Parathyroid adenoma (tissue), 2 donors: ENCODE measurements around the gene KCND3.

Source experiments
- H2AFZ ChIP-seq: fragments of 300-600 bp; sonication (generic); one replicate; pipeline ENCODE4 v1.7.0; 2017; ENCODE audit warnings: antibody characterized with exemption, mild to moderate bottlenecking
- H3K27ac ChIP-seq: fragments of 300-600 bp; sonication (generic); one replicate; pipeline ENCODE4 v1.7.0; 2017
- H3K27me3 ChIP-seq: fragments of 300-600 bp; sonication (generic); one replicate; pipeline ENCODE4 v1.7.0; 2017; ENCODE audit warnings: low read length; ENCODE audit not compliant: control insufficient read depth, insufficient read depth
- H3K36me3 ChIP-seq: fragments of 300-600 bp; sonication (generic); one replicate; pipeline ENCODE4 v1.7.0; 2017; ENCODE audit warnings: low read length; ENCODE audit not compliant: control insufficient read depth, insufficient read depth
- H3K4me1 ChIP-seq: fragments of 300-600 bp; sonication (generic); one replicate; pipeline ENCODE4 v1.7.0; 2017; ENCODE audit warnings: control low read depth
- H3K4me2 ChIP-seq: fragments of 300-600 bp; sonication (generic); one replicate; pipeline ENCODE4 v1.7.0; 2017; ENCODE audit warnings: low read length
- H3K4me3 ChIP-seq: fragments of 300-600 bp; sonication (generic); one replicate; pipeline ENCODE4 v1.7.0; 2017; ENCODE audit warnings: low read depth, low read length
- H3K79me2 ChIP-seq: fragments of 300-600 bp; sonication (generic); one replicate; pipeline ENCODE4 v1.7.0; 2017; ENCODE audit warnings: control low read depth
- H3K9ac ChIP-seq: fragments of 300-600 bp; sonication (generic); one replicate; pipeline ENCODE4 v1.7.0; 2017; ENCODE audit warnings: mild to moderate bottlenecking
- H3K9me3 ChIP-seq: fragments of 300-600 bp; sonication (generic); one replicate; pipeline ENCODE4 v1.7.0; 2017; ENCODE audit warnings: low read length; ENCODE audit not compliant: control insufficient read depth
- TF ChIP-seq, protein P1 (sequence below): fragments of 300-600 bp; sonication (generic); IDR thresholded peaks from one replicate; pipeline ENCODE4 v1.7.0; 2017; ENCODE audit warnings: antibody characterized with exemption, mild to moderate bottlenecking
- donor health status: primary hyperparathyroidism.

The KCND3 gene

DNA sequence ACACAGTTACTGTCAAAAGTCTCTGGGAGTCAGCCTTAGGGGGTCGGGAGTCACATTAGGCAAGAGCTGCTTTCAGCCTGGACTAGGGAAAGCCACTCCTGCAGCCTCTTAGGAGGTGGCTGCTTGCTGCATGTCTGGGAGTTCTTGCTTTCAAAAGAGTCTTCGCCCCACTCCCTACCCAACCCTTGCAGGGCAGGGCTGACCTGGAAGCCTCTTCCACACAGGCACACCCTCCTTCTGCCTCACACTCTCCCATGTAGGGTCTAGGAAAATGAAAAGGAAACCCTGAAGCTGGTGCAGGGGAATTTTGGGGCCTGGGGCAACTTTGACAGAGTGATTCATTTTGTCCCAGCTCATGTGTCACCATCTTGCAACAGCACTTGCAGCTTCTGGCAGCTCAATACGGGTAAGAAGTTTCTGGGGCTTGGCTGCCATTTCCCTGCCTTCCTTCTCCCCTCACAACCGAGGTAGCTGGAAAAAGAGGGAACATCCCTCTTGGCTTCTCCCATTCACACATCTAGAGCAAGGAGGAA lies 37.3 kb downstream of the KCND3 start:
- no peaks in the 10 kb centered on the region for H3K36me3 ChIP-seq
- H3K4me1 ChIP-seq: peaks cover 4% of the 10 kb centered on the region
- H3K79me2 ChIP-seq: no peaks in the 10 kb centered on the region
- no peaks in the 10 kb centered on the region for H3K27me3 ChIP-seq
- no peak overlapping the region for H2AFZ ChIP-seq
- TF ChIP-seq, protein P1, sequence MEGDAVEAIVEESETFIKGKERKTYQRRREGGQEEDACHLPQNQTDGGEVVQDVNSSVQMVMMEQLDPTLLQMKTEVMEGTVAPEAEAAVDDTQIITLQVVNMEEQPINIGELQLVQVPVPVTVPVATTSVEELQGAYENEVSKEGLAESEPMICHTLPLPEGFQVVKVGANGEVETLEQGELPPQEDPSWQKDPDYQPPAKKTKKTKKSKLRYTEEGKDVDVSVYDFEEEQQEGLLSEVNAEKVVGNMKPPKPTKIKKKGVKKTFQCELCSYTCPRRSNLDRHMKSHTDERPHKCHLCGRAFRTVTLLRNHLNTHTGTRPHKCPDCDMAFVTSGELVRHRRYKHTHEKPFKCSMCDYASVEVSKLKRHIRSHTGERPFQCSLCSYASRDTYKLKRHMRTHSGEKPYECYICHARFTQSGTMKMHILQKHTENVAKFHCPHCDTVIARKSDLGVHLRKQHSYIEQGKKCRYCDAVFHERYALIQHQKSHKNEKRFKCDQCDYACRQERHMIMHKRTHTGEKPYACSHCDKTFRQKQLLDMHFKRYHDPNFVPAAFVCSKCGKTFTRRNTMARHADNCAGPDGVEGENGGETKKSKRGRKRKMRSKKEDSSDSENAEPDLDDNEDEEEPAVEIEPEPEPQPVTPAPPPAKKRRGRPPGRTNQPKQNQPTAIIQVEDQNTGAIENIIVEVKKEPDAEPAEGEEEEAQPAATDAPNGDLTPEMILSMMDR: no peak
- no peak overlapping the region for H3K9ac ChIP-seq
- no peaks in the 10 kb centered on the region for H3K9me3 ChIP-seq
- H3K4me3 ChIP-seq: no peak overlapping the region
- H3K4me2 ChIP-seq: no peak overlapping the region
- H3K27ac ChIP-seq: no peak overlapping the region

DNA sequence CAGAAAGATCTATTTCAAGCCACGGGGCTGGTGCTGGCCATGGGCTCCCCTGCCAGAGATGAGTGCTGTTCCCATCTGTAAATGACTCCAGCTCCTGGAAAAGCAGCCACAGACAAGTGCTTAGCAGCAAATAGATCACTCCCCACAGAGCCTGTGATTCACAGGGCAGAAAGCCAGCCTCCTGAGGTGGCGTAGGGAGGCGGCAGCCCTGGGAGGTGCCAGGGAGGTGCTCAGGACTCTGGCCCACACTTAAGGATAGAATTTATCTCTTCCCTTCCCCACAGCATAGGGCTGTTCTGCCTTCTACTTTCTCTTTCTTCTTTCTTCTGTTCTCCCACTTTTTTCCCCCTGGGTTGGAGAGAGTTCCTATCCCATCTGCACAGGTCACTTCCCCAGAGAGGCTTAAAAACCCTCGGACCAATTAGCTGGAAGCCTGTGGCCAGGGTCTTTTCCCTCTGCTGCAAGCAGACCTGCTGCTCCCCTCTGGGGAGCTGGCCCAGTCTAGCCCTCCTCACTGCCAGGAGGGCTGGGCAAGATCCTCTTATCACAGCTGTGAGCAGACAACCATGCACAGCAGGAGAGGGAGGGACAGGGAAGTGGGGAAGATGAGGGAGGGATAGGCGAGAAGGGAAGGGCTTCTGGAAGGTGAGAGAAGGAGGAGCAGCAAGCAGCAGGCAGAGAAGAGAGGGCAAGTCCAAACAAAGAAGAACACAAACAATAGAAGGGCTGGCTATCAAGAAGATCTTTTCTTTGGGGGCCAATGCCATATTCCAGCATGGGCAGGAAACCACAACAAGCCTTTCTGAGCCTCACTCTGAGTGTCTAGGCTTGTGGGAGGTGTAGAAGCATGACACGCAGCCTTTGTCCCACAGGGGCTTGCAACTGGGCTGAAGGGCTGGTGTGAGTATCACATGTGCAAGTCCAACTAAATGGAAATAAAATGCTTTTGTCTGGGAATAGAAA lies 41.0 kb downstream of the KCND3 start:
- Histone ChIP-seq H3K36me3 (no peaks in the 10 kb centered on the region), H3K9me3 (no peaks in the 10 kb centered on the region), H3K4me2 (no peak overlapping the region), H3K9ac (no peak overlapping the region), H3K27ac (no peak overlapping the region), H3K4me1 (peaks cover 4% of the 10 kb centered on the region), H3K27me3 (no peaks in the 10 kb centered on the region), H2AFZ (peak overlapping the region; percentile 38), H3K4me3 (no peak overlapping the region), H3K79me2 (no peaks in the 10 kb centered on the region)
- TF ChIP-seq, protein P1: no peak

DNA sequence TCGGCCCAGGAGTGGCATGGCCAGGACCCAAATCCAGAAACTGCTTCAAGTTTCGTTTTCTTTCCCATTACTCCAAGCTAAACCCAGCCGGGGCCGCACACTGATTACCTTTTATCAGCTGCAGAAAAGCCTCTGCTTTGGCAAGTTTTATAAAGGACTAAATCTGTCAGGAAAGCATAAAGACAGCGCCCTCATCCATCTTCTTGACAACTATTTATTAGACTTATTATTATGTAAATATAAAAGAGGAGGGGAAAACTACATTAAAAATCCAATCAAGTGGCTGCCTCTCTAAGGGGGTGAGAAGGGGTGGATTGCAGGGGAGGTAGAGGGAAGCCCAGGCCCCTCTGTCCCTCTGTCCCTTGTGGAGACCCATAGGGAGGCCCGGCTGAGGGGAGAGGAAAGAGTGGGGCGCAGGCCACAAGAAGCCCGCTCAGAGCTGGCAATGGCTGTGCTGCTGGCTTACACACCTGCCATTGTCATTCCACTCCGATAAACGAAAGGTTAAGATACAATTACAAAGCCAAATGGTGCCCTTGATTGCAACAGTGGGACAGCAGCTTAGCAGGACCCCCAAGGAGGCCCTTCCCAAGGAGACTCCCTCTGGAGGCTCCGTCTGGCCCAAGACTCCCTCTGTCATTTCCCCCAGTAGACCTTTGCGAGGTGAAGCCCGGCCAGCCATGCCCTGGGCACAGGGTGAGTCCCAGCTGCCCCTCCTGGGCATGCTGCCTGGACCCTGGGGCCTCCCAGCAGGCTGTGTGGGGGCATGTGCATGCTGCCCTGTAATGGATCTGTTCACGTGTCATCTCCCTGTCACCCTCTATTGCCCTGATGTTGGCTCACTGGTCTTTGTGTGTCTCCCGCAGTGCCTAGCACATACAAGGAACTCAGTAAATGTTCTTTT lies 45.4 kb downstream of the KCND3 start:
- H3K36me3 ChIP-seq: no peaks in the 10 kb centered on the region
- peaks cover 4% of the 10 kb centered on the region for H3K4me1 ChIP-seq
- H3K27me3 ChIP-seq: no peaks in the 10 kb centered on the region
- H3K9me3 ChIP-seq: no peaks in the 10 kb centered on the region
- H2AFZ ChIP-seq: no peak overlapping the region
- no peak overlapping the region for H3K27ac ChIP-seq
- no peaks in the 10 kb centered on the region for H3K79me2 ChIP-seq
- H3K9ac ChIP-seq: no peak overlapping the region
- H3K4me2 ChIP-seq: no peak overlapping the region
- H3K4me3 ChIP-seq: no peak overlapping the region
- TF ChIP-seq, protein P1: no peak

DNA sequence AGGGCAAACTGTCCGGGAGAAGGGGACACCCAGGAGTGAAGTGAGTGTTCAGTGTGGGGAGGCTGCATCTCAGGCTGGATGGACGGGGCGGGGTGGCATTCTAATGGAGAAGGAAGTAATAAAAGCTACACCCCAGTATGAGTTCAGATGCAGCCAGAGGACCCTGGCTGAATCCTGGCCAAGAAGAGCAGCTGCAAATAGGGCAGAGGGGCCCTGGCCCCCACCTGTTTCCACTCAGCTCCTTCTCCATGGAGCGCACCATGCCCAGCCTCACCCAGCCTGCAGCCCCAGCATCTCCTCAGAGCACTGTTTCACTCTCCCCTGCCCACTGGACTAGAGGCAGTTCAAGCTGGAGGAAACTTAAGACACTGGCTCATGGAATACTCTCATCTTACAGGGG lies 46.4 kb downstream of the KCND3 start:
- H3K27me3 ChIP-seq: no peaks in the 10 kb centered on the region

More for the DNA sequence above, 46.4 kb downstream of the KCND3 start:
- TF ChIP-seq, protein P1: no peak
- Histone ChIP-seq H3K79me2 (no peaks in the 10 kb centered on the region), H2AFZ (no peak overlapping the region), H3K9me3 (no peaks in the 10 kb centered on the region), H3K36me3 (no peaks in the 10 kb centered on the region), H3K9ac (no peak overlapping the region), H3K4me3 (no peak overlapping the region), H3K27ac (no peak overlapping the region), H3K4me1 (peaks cover 4% of the 10 kb centered on the region), H3K4me2 (no peak overlapping the region)
